IPS-NIHi7 (cell line): ENCODE results near the gene HRCT1.
"Not testable (repeated sequence)": the region's sequence is repeated elsewhere in the genome, so short reads cannot be mapped to it uniquely, and the experiment has no call there.

Experiments
- DNase-seq: peaks from one replicate; pipeline ENCODE4 v3.0.0; 2012; ENCODE audit warnings: mixed read lengths; ENCODE audit errors: extremely low spot score

HRCT1 gene

DNA sequence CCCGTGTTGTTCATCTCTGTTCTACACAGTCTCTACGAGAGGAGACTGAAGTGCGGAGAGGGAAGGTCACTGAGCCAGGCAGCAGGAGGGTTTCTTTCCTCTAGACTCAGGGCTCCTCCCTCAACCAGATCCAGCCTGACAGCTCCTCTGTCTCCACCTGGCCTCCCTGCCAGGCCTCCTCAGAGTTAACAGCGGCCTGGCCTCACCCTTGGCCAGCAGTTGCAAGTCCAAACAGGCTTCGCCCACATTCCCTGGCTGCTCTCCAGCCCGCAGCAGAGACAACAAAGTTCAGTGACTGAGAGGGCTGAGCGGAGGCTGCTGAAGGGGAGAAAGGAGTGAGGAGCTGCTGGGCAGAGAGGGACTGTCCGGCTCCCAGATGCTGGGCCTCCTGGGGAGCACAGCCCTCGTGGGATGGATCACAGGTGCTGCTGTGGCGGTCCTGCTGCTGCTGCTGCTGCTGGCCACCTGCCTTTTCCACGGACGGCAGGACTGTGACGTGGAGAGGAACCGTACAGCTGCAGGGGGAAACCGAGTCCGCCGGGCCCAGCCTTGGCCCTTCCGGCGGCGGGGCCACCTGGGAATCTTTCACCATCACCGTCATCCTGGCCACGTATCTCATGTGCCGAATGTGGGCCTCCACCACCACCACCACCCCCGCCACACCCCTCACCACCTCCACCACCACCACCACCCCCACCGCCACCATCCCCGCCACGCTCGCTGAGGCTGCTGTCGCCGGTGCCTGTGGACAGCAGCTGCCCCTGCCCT, at the start of gene HRCT1:
Gene HRCT1, plus strand, starts transcription at position 291 of the 768 bp plus-strand sequence. Its CDS starts 86 bp downstream, at position 377.
- DNase-seq: no peak

DNA sequence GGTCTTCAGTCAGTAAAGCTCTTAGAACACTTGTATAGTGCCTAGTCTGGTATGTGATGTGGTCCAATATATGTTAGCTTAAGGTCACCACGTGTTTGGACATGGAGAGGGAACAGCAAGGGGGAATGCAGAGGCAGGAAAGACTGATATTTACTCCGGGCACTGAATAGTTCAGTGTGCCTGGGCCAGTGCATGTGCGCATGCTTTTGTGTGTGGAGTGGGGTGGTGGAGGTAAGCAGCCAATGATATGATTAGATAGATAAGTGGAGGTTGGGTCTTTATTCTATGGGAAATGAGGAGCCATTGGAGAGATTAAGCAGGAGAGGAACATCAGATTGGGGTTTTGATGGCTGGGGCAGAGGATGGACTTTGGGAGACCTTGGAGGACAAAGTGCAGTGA, 49.8 kb upstream of the HRCT1 start:
- no peak for DNase-seq

GRCh38 chr9:35856882-35857281, 49.1 kb upstream of the HRCT1 start:
- no peak for DNase-seq

DNA sequence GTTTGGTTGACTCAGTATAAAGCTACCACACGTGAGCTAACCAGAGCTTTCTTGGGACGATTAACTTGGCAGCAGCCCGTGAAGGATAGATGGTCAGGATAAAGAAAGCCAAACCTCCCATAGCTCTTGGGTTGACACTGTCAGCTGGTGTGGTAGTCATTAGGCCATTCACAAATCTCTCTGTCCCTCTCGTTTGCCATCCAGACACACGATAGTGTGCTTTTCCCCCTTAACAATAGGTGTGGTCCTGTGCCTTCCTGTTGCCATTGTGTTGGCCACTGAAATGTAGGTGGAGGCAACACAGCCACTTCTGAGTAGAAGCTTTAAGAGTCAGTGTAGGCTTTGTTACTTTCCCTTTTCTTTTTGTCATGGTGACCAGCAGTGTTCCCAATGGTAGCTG, 47.5 kb upstream of the HRCT1 start:
- DNase-seq: no peak

GRCh38 chr9:35859310-35859989, 46.6 kb upstream of the HRCT1 start:
- DNase-seq: no peak

DNA sequence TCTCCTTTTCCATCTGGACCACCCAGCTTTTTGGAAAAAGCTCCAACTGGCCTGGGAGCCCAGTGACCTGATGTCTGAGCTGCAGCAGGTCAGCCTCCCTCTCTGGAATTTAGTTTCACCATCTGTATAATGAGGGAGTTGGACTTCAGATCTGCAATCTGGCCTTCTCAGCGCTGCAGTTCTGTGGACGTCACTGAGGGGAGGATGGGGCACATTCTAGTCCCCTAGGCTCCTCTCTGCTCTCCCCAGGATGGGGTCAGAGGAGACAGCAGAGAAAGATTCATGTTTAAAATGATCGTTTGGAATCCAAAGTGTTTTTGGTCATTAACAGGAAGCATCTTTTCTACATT, 46.0 kb upstream of the HRCT1 start:
- DNase-seq: no peak

- DNase-seq: peak; percentile 46
Measured at GRCh38 chr9:35861161-35861897, 44.7 kb upstream of the HRCT1 start.

GRCh38 chr9:35862328-35862727, 43.7 kb upstream of the HRCT1 start:
- no peak for DNase-seq

DNA sequence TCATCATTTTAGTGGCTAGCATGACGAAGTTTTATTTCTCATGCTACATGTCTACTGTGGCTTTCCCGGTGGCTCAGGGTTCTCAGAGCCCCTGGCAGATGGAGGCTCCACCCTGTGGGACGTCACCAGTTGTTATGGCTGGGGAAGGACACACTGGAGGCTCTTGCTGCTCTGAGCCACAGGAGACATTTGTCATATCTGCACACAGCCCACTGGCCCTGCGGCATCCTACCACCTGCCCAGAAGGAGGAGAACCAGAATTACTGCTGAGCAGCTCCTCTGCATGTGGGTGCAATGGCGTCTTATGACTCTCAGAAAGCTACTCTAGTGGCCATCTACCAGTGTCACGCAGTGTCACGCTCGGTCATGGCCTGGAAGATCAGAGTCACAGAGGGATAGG, 42.4 kb upstream of the HRCT1 start:
- no peak for DNase-seq

DNA sequence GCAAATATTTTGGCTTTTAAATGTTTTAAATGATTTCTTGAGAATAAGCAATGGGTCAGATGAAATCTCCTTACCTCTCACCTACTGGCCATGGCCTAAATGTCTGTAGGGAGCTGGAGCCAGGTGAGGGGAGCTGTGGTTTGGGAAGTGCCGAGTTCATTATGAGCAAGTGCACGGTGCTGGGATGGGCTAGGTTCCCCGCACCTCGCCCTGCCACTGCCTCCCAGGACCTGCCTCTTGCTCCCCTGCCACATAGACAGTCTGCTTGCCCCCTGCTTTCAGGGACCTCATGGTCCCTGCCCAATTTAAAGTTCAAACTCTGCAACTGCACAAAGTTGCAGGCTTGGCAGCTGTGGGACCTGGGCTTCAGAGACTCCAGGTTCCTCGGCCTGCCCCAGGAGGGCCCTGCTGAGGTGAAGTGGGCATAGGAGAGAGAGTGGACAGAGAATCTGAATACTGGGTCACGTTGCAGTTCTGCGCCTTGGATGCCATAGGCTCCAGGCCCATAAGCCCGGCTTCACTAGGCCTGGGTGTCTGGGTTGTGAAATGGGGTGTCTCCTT, 41.2 kb upstream of the HRCT1 start:
- no peak for DNase-seq

DNA sequence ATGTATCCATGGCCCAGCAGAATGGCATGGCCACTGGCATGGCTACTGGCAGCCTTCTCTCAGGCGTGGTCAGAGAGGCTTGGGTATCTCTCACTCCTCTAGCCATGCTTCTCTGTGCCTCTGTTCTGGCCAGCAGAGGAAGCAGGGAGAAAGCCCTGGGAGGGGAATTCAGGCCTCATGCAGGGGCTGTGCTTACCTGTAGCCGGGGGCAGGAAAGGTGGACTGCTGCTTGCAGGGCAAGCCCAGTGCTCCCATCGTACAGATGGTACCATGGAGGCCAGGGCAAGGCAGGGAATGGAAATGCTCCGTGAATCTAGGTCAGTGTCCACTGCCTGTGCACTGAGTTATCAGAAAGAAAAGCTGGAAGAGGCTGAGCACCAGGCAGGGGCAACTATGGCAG, 38.5 kb upstream of the HRCT1 start:
- DNase-seq: no peak

DNA sequence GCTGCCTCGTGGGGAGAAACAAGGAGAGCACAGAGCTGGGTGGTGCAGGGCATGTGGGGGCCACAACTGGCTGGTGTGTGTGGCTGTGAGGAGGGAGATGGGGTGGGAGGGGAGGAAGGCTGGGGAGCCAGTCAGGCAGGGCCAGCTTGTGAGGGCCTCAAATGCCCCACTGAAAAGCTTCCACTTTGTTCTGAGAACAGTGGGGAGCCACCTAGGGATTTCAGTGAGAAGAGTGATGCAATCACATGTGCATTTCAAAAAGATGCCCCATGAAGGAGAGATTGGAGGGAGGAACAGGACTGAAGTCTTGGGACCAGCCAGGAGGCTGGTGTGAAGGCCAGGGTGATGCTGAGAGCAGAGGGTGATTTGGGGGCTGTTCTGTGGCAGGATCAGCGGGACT, 37.1 kb upstream of the HRCT1 start:
- no peak for DNase-seq

DNA sequence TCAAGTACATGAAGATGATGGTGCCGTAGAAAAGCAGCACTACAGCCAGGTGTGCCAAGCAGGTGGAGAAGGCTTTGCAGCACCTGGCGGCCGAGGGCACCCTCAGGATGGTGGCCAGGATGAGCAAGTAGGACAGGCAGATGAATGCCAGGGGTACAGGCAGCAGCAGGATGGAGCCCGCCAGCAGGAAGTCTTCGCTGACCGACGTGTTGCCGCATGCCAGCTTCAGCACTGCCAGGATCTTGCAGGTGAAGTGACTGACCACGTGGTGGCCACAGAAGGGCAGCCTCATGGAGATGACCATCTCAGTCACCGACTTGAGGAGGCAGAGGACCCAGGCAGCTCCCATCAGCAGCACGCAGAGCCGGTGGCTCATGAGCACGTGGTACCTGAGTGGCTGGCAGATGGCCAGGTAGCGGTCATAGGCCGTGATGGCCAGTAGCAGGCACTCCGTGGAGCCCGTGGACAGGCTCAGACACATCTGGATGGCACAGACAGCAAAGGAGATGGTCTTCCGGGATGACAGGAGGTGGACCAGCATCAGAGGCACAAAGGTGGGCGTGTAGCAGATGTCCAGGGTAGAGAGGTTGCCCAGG, 36.3 kb upstream of the HRCT1 start:
- DNase-seq: no peak

GRCh38 chr9:35870351-35870923, 35.6 kb upstream of the HRCT1 start, which contains the start of gene OR13J1:
TSS of gene OR13J1 (minus strand) at chr9:35870401. CDS start at chr9:35870401, 0 bp downstream.
- DNase-seq: no peak

GRCh38 chr9:35871545-35871944, 34.5 kb upstream of the HRCT1 start:
- DNase-seq: no peak

DNA sequence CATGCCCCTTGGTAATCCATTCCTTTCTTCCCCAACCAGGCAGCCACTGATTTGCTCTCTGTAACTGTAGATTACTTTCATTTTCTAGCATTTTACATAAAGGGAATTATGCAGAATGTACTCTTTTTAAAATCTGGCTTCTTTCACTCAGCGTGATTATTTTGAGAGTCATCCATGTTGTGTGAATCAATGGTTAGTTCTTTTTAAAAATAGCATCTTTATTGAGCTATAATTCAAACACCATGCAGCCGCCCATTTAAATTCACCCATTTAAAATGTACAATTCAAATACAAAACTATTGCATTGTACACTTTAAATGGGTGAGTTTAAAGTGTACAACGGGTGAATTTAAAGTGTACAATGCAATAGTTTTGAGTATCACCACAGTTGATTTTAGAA, 33.5 kb upstream of the HRCT1 start:
- DNase-seq: no peak

- peak; percentile 89 for DNase-seq
Measured at GRCh38 chr9:35882263-35882848, 23.6 kb upstream of the HRCT1 start.

GRCh38 chr9:35882996-35883395, 23.0 kb upstream of the HRCT1 start:
- no peak for DNase-seq

GRCh38 chr9:35884908-35885307, 21.1 kb upstream of the HRCT1 start:
- not testable (repeated sequence) for DNase-seq

- DNase-seq: no peak
Measured at GRCh38 chr9:35891646-35892045, 14.4 kb upstream of the HRCT1 start.

DNA sequence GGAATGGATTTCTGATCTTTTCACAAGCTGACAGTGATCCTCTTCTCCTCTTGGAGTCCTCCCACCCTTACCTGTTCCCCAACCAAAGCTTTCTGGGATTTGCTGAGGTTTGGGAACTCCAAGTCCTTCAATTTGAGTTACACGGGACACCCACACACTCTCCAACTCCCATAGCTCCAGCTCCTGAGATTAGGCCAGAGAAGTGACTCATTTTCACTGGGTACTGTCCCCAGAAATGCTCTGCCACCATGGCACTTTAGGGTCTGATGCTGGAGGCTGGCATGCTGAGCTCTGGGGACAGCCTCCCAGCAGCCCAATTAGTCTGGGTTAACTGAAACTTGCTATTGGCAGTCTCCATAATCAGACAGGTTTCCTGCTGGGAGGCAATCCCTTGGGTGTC, 14.0 kb upstream of the HRCT1 start:
- no peak for DNase-seq
